CD4-positive, alpha-beta memory T cell (primary cell): ENCODE measurements around the gene SEMA5B. TPM values are rescaled to one million over a fixed set of nuclear protein-coding genes. Genes with fewer than 3 reads are reported as not detected.

Experiments used
- CTCF ChIA-PET: fragments of 350-600 bp; sonication (Branson Sonifier 250); formaldehyde crosslinking; loops from one replicate; lab custom pipeline; 2021; ENCODE audit warnings: inconsistent platforms; ENCODE audit not compliant: partially characterized antibody; lab: Charles Lee
- POLR2A ChIA-PET: fragments of 350-600 bp; sonication (Branson Sonifier 250); formaldehyde crosslinking; loops from one replicate; lab custom pipeline; 2021; ENCODE audit not compliant: partially characterized antibody; lab: Charles Lee
- DNase-seq, 5 donors: peaks; one replicate each; pipeline versions ENCODE4 v3.0.0 to v3.0.0-alpha.2; 2020 to 2022; ENCODE audit warnings: mixed read lengths in 1 of 5
- H3K27ac ChIP-seq: one replicate; pipeline ENCODE4 v1.7.0; 2013; ENCODE audit warnings: low read depth, low read length
- H3K27me3 ChIP-seq: 2 replicates; pipeline ENCODE4 v1.7.0; 2013; ENCODE audit warnings: mild to moderate bottlenecking, low read length, moderate library complexity; ENCODE audit not compliant: insufficient read depth
- H3K36me3 ChIP-seq: 2 replicates; pipeline ENCODE4 v1.7.0; 2013; ENCODE audit warnings: mild to moderate bottlenecking, low read length, moderate library complexity; ENCODE audit not compliant: insufficient read depth
- H3K4me1 ChIP-seq: 2 replicates; pipeline ENCODE4 v1.7.0; 2013; ENCODE audit warnings: mild to moderate bottlenecking, low read length, moderate library complexity; ENCODE audit not compliant: insufficient read depth
- H3K4me3 ChIP-seq, 2 donors: one replicate each; pipeline ENCODE4 v1.7.0; 2013; ENCODE audit warnings: low read length in 2 of 2, mild to moderate bottlenecking in 1 of 2
- H3K9me3 ChIP-seq, 2 donors: one replicate each; pipeline ENCODE4 v1.7.0; 2013; ENCODE audit warnings: low read length in 2 of 2, control low read depth in 1 of 2; ENCODE audit not compliant: control insufficient read depth in 1 of 2
- H3K27ac Mint-ChIP-seq, 7 donors: one replicate each; pipeline ENCODE4 v1.8.0; 2020 to 2021; ENCODE audit warnings: mixed read lengths in 7 of 7, mild to moderate bottlenecking in 6 of 7, inconsistent platforms in 3 of 7, moderate library complexity in 3 of 7
- H3K27me3 Mint-ChIP-seq, 2 donors: one replicate each; pipeline ENCODE4 v1.8.0; 2020 to 2021; ENCODE audit warnings: mixed read lengths in 2 of 2
- H3K36me3 Mint-ChIP-seq, 2 donors: one replicate each; pipeline ENCODE4 v1.8.0; 2020 to 2021; ENCODE audit warnings: mixed read lengths in 2 of 2, inconsistent platforms in 1 of 2, mild to moderate bottlenecking in 1 of 2
- H3K4me1 Mint-ChIP-seq, 4 donors: one replicate each; pipeline ENCODE4 v1.8.0; 2020 to 2021; ENCODE audit warnings: mixed read lengths in 4 of 4, mild to moderate bottlenecking in 1 of 4
- H3K4me3 Mint-ChIP-seq, 8 donors: one replicate each; pipeline ENCODE4 v1.8.0; 2020 to 2021; ENCODE audit warnings: mixed read lengths in 8 of 8, mild to moderate bottlenecking in 7 of 8, moderate library complexity in 6 of 8, inconsistent platforms in 3 of 8
- H3K9me3 Mint-ChIP-seq, 8 donors: one replicate each; pipeline ENCODE4 v1.8.0; 2020 to 2021; ENCODE audit warnings: mixed read lengths in 8 of 8, mild to moderate bottlenecking in 5 of 8, inconsistent platforms in 3 of 8, moderate library complexity in 1 of 8
- intact Hi-C: fragments of 100-400 bp; cut with micrococcal nuclease; formaldehyde crosslinking; loops from one replicate; pipeline ENCODE4 v1.15.1; 2023
- polyA plus RNA-seq, 2 donors: library from polyadenylated mRNA; unstranded; fragments of 300-500 nt; fragmentation: Illumina TruSeq; gene quantifications; one replicate each; pipeline ENCODE4 v1.2.3, GENCODE V29; 2021
- total RNA-seq, 2 experiments: library from RNA; stranded (reverse); gene quantifications; one replicate each; pipeline ENCODE4 v1.2.3, GENCODE V29; 2021

The SEMA5B gene
- total and polyA plus RNA-seq, 4 experiments from 2014 or later = not detected

- intact Hi-C loops = no loop called here
- CTCF ChIA-PET = no interaction called here
- H3K27ac Mint-ChIP-seq = no peak overlapping the region
Observed at GRCh38 chr3:122918576-122919290, 108.8 kb downstream of the SEMA5B start.

DNA sequence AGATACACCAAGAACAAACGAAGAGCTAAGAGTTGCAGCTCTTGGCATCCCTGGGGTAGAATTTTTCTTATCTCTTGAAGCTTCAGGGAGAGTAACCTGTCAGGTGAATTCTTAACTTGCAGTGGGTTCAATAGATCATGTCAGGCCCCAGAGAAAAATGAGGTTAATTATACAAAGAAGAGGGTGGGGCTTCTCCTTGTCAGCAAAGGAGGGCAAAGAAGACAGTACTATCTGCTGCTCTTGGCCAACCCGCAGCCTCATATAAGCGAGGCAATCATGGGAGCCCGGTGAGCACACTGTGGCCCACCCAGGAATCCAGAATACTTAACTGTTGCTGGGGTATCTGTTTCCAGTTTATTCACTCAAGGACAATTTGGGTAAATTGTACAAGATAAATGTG lies 110.2 kb downstream of the SEMA5B start:
- peaks cover 7 to 21% (median 17%) of the 10 kb centered on the region in 4 donors for H3K4me1 Mint-ChIP-seq

More at GRCh38 chr3:122918576-122919290, 108.8 kb downstream of the SEMA5B start:
- H3K36me3 ChIP-seq = no peaks in the 10 kb centered on the region
- no peaks in the 10 kb centered on the region for H3K9me3 ChIP-seq
- H3K27me3 ChIP-seq = peaks cover 10% of the 10 kb centered on the region
- H3K4me1 ChIP-seq = no peaks in the 10 kb centered on the region
- no peak overlapping the region for H3K27ac ChIP-seq
- peaks cover 15 to 24% of the 10 kb centered on the region in 2 donors for H3K27me3 Mint-ChIP-seq
- no peaks in the 10 kb centered on the region for H3K9me3 Mint-ChIP-seq
- POLR2A ChIA-PET = no interaction called here
- peaks cover 7 to 26% (median 20%) of the 10 kb centered on the region in 4 donors for H3K4me1 Mint-ChIP-seq
- no peak overlapping the region for H3K4me3 ChIP-seq
- H3K36me3 Mint-ChIP-seq = no peaks in the 10 kb centered on the region
- DNase-seq = no peak
- no peak overlapping the region for H3K4me3 Mint-ChIP-seq

DNA sequence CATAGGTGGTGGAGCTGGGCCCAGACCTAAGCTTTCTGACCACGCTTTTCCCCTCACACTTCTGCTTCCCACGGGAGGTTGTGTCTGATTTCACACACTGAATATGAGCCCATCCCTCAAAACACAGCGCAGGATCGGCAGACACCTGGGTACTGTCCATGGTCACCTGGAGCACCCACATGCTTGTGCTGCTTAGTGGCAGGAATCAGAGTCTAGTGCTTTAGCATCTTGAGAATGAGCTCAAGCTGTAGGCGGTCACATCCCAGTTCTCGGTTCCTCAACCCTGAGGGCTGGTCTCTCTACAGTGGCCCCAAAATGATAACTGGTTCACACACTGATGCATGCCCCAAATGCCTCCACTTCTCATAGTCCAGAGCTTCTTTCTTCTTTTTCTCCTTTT lies 111.0 kb downstream of the SEMA5B start:
- H3K9me3 Mint-ChIP-seq = no peaks in the 10 kb centered on the region

More for the DNA sequence above, 110.2 kb downstream of the SEMA5B start:
- Mint-ChIP-seq H3K4me3 (no peak overlapping the region), H3K36me3 (no peaks in the 10 kb centered on the region), H3K27me3 (peaks cover 16 to 24% of the 10 kb centered on the region in 2 donors), H3K27ac (no peak overlapping the region), H3K9me3 (no peaks in the 10 kb centered on the region)
- intact Hi-C loops = no loop called here
- Histone ChIP-seq H3K36me3 (no peaks in the 10 kb centered on the region), H3K4me1 (no peaks in the 10 kb centered on the region), H3K9me3 (no peaks in the 10 kb centered on the region), H3K27me3 (peaks cover 1% of the 10 kb centered on the region), H3K27ac (no peak overlapping the region), H3K4me3 (no peak overlapping the region)
- ChIA-PET POLR2A (no interaction called here), CTCF (interaction anchor here (1.2 kb wide), 1 partner anchor 25 kb away, joined by 5 read pairs; no protein-coding TSS in a partner anchor)
- no peak for DNase-seq

GRCh38 chr3:122916084-122916483 lies 111.5 kb downstream of the SEMA5B start:
- Histone ChIP-seq H3K4me1 (no peaks in the 10 kb centered on the region), H3K4me3 (no peak overlapping the region), H3K27me3 (no peaks in the 10 kb centered on the region), H3K9me3 (no peaks in the 10 kb centered on the region), H3K36me3 (no peaks in the 10 kb centered on the region), H3K27ac (no peak overlapping the region)
- Mint-ChIP-seq H3K27ac (no peak overlapping the region), H3K27me3 (peaks cover 15 to 21% of the 10 kb centered on the region in 2 donors), H3K4me1 (peaks cover 6 to 20% (median 13%) of the 10 kb centered on the region in 4 donors), H3K4me3 (no peak overlapping the region), H3K9me3 (no peaks in the 10 kb centered on the region), H3K36me3 (no peaks in the 10 kb centered on the region)
- no peak for DNase-seq
- POLR2A ChIA-PET = no interaction called here
- intact Hi-C loops = no loop called here
- CTCF ChIA-PET = interaction anchor here (1.2 kb wide), 1 partner anchor 27 kb away, joined by 5 read pairs; no protein-coding TSS in a partner anchor

More for the DNA sequence above, 111.0 kb downstream of the SEMA5B start:
- peaks cover 17 to 24% of the 10 kb centered on the region in 2 donors for H3K27me3 Mint-ChIP-seq
- Histone ChIP-seq H3K4me3 (no peak overlapping the region), H3K27me3 (no peaks in the 10 kb centered on the region), H3K27ac (no peak overlapping the region), H3K36me3 (no peaks in the 10 kb centered on the region), H3K9me3 (no peaks in the 10 kb centered on the region), H3K4me1 (no peaks in the 10 kb centered on the region)
- no peak overlapping the region for H3K27ac Mint-ChIP-seq
- intact Hi-C loops = no loop called here
- no peak for DNase-seq
- ChIA-PET CTCF (interaction anchor here (1.2 kb wide), 1 partner anchor 26 kb away, joined by 5 read pairs; no protein-coding TSS in a partner anchor), POLR2A (no interaction called here)
- peaks cover 7 to 20% (median 16%) of the 10 kb centered on the region in 4 donors for H3K4me1 Mint-ChIP-seq
- no peaks in the 10 kb centered on the region for H3K36me3 Mint-ChIP-seq
- no peak overlapping the region for H3K4me3 Mint-ChIP-seq

DNA sequence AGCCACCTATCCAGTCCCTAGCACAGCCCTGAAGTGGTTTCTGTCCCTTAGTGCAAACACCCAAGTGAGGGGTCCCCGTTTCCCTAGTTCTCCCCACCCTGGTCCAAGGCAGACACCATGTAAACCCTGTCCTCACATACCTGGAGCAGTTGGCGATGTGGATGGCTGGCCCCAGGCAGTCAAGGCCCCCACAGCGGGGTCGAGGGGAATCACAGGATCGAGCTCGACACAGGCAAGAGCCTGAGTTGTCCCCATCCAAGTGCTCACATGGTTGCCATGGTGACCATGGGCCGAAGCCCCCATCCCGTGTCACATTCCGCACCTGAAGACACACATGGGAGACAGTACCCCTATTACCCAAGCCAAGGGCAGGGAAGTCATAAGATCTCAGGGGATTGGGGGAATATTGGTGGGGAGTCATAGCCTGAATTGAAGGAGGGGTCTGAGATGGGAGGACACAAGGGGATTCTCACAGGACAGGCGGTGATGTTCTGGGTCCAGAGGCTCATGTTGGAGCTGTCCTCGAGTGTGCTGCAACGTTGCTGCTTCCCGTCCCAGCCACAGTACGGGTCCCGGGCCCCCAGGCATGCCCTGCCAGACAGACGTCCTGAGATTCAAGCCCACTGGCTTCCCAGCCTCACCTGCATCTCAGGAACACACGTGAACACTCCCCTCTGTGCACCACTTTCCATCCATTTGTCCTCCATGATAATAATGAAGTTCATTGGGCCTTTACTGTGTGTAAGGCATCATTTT lies 112.1 kb downstream of the SEMA5B start:
- no peaks in the 10 kb centered on the region for H3K4me1 ChIP-seq
- no peak overlapping the region for H3K4me3 ChIP-seq
- DNase-seq = no peak
- POLR2A ChIA-PET = no interaction called here
- no peaks in the 10 kb centered on the region for H3K36me3 ChIP-seq
- Mint-ChIP-seq H3K4me3 (no peak overlapping the region), H3K4me1 (peaks cover 6 to 20% (median 13%) of the 10 kb centered on the region in 4 donors), H3K27me3 (peaks cover 10 to 25% of the 10 kb centered on the region in 2 donors), H3K36me3 (no peaks in the 10 kb centered on the region), H3K27ac (no peak overlapping the region), H3K9me3 (no peaks in the 10 kb centered on the region)
- H3K27ac ChIP-seq = no peak overlapping the region
- CTCF ChIA-PET = no interaction called here
- no peaks in the 10 kb centered on the region for H3K27me3 ChIP-seq
- intact Hi-C loops = no loop called here
- H3K9me3 ChIP-seq = no peaks in the 10 kb centered on the region

GRCh38 chr3:122913539-122914100 lies 113.9 kb downstream of the SEMA5B start:
- Mint-ChIP-seq H3K9me3 (no peaks in the 10 kb centered on the region), H3K4me1 (peaks cover 6 to 20% (median 13%) of the 10 kb centered on the region in 4 donors), H3K36me3 (no peaks in the 10 kb centered on the region), H3K4me3 (no peak overlapping the region), H3K27ac (no peak overlapping the region), H3K27me3 (peaks cover 10 to 24% of the 10 kb centered on the region in 2 donors)
- Histone ChIP-seq H3K27ac (no peak overlapping the region), H3K9me3 (no peaks in the 10 kb centered on the region), H3K4me3 (no peak overlapping the region), H3K27me3 (no peaks in the 10 kb centered on the region), H3K4me1 (no peaks in the 10 kb centered on the region), H3K36me3 (no peaks in the 10 kb centered on the region)
- no peak for DNase-seq
- intact Hi-C loops = no loop called here
- ChIA-PET CTCF (no interaction called here), POLR2A (no interaction called here)
